Peyer's patch (tissue), 4 donors: ENCODE results near the gene INTS11. TPM values are rescaled to one million over a fixed set of nuclear protein-coding genes. Genes with fewer than 3 reads are reported as not detected.

Source experiments
- DNase-seq, 3 donors: peaks; one replicate each; pipeline ENCODE4 v3.0.0-alpha.2; 2017 to 2019
- H3K27ac ChIP-seq, 4 donors: fragments of 200-600 bp; sonication (generic); one replicate each; pipeline ENCODE4 v1.5.1; 2016 to 2019
- H3K27me3 ChIP-seq, 2 donors: fragments of 200-600 bp; sonication (generic); one replicate each; pipeline ENCODE4 v1.5.1; 2019
- H3K36me3 ChIP-seq, 3 donors: fragments of 200-600 bp; sonication (generic); one replicate each; pipeline ENCODE4 v1.5.1; 2016 to 2019
- H3K4me1 ChIP-seq, 4 donors: fragments of 200-600 bp; sonication (generic); one replicate each; pipeline ENCODE4 v1.5.1; 2016 to 2019
- H3K4me3 ChIP-seq, 4 donors: fragments of 200-600 bp; sonication (generic); 1 replicate in 3 of 4; 2 replicates in 1 of 4; pipeline ENCODE4 v1.5.1; 2016 to 2019; ENCODE audit warnings: mild to moderate bottlenecking in 1 of 4
- H3K9me3 ChIP-seq, 4 donors: fragments of 200-600 bp; sonication (generic); one replicate each; pipeline ENCODE4 v1.5.1; 2016 to 2019; ENCODE audit warnings: mild to moderate bottlenecking in 1 of 4
- CTCF ChIP-seq, 6 experiments: fragments of 450-650 bp in 4 of 6; fragments of 200-600 bp in 2 of 6; sonication (generic) in 1 of 6; IDR thresholded peaks; one replicate each; pipeline ENCODE4 v1.5.1; 2017 to 2019; ENCODE audit warnings: antibody characterized with exemption in 6 of 6, mild to moderate bottlenecking in 3 of 6, moderate library complexity in 1 of 6
- POLR2A ChIP-seq, 2 donors: fragments of 450-650 bp; IDR thresholded peaks; one replicate each; pipeline ENCODE4 v1.5.1; 2017; ENCODE audit warnings: antibody characterized with exemption in 2 of 2, mild to moderate bottlenecking in 2 of 2, moderate library complexity in 2 of 2
- total RNA-seq, 4 donors: library from RNA; depleted of rRNA; stranded (reverse); fragments of >200 nt; gene quantifications; one replicate each; pipeline ENCODE4 v1.1.0, GENCODE V29; 2016

Gene INTS11
- total RNA-seq, 4 donors from 2014 or later = 146 to 359 (median 273) TPM

- Histone ChIP-seq H3K4me3 (peak overlapping the region; percentile 77 to 96 (median 83)), H3K9me3 (no peaks in the 10 kb centered on the region), H3K36me3 (peaks cover 0 to 44% (median 0%) of the 10 kb centered on the region in 3 donors), H3K27ac (peak overlapping the region; percentile 89 to 94 (median 92)), H3K27me3 (no peaks in the 10 kb centered on the region), H3K4me1 (peaks cover 12 to 42% (median 35%) of the 10 kb centered on the region in 4 donors)
- DNase-seq = peak in 2 of 3 donors; percentile 60 to 72
- TF ChIP-seq POLR2A (IDR thresholded peaks at IDR 0.05) (no peak), CTCF (IDR thresholded peaks at IDR 0.05) (no peak)
Observed at GRCh38 chr1:1309251-1310108, 15.0 kb downstream of the INTS11 start.

- TF ChIP-seq POLR2A (IDR thresholded peaks at IDR 0.05) = no peak
- TF ChIP-seq CTCF (IDR thresholded peaks at IDR 0.05) = no peak
- H3K4me3 ChIP-seq = peak overlapping the region; percentile 77 to 96 (median 83)
- peak in 1 of 3 donors; percentile 68 for DNase-seq
- peak overlapping the region; percentile 89 to 94 (median 92) for H3K27ac ChIP-seq
- H3K9me3 ChIP-seq = no peaks in the 10 kb centered on the region
- peaks cover 0 to 38% (median 0%) of the 10 kb centered on the region in 3 donors for H3K36me3 ChIP-seq
- H3K27me3 ChIP-seq = no peaks in the 10 kb centered on the region
- H3K4me1 ChIP-seq = peaks cover 12 to 49% (median 38%) of the 10 kb centered on the region in 4 donors
Observed at GRCh38 chr1:1308756-1309250, 15.7 kb downstream of the INTS11 start.

GRCh38 chr1:1307923-1308755 is 16.3 kb downstream of the INTS11 start, which contains the start of the genes ACAP3 and PUSL1:
TSS of gene ACAP3 (minus strand) at chr1:1307930. CDS start at chr1:1307815, 115 bp downstream.
TSS of gene PUSL1 (plus strand) at chr1:1308597. CDS start at chr1:1308644, 47 bp downstream.
- H3K27me3 ChIP-seq = no peaks in the 10 kb centered on the region
- peaks cover 12 to 54% (median 38%) of the 10 kb centered on the region in 4 donors for H3K4me1 ChIP-seq
- peak within 1 kb of the TSS; percentile 77 to 96 (median 83) for H3K4me3 ChIP-seq
- H3K36me3 ChIP-seq = peaks cover 0 to 31% (median 0%) of the 10 kb centered on the region in 3 donors
- H3K9me3 ChIP-seq = no peaks in the 10 kb centered on the region
- DNase-seq = peak; percentile 86 to 94 (median 92)
- H3K27ac ChIP-seq = peak within 1 kb of the TSS; percentile 89 to 94 (median 92)
- TF ChIP-seq POLR2A (IDR thresholded peaks at IDR 0.05) (peak in 1 of 2 donors; percentile 13), CTCF (IDR thresholded peaks at IDR 0.05) (peak in 3 of 6 experiments; percentile 18 to 32 (median 25))

- Histone ChIP-seq H3K36me3 (peaks cover 0 to 23% (median 0%) of the 10 kb centered on the region in 3 donors), H3K9me3 (no peaks in the 10 kb centered on the region), H3K27ac (peak overlapping the region; percentile 89 to 94 (median 92)), H3K27me3 (no peaks in the 10 kb centered on the region), H3K4me3 (peak overlapping the region; percentile 77 to 96 (median 83)), H3K4me1 (peaks cover 12 to 54% (median 38%) of the 10 kb centered on the region in 4 donors)
- TF ChIP-seq CTCF (IDR thresholded peaks at IDR 0.05) = no peak
- peak in 1 of 2 donors; percentile 48 for TF ChIP-seq POLR2A (IDR thresholded peaks at IDR 0.05)
- peak in 1 of 3 donors; percentile 73 for DNase-seq
Observed at GRCh38 chr1:1307261-1307922, 17.1 kb downstream of the INTS11 start.
